ENCODE data around the gene PALM2AKAP2.
"Not testable (repeated sequence)": the region's sequence is repeated elsewhere in the genome, so short reads cannot be mapped to it uniquely, and the experiment has no call there.

PALM2AKAP2 gene

GRCh38 chr9:109805050-109805449 lies 25.1 kb downstream of the PALM2AKAP2 start:
- DNase-seq (ENCODE audit: low spot score) = no peak

DNA sequence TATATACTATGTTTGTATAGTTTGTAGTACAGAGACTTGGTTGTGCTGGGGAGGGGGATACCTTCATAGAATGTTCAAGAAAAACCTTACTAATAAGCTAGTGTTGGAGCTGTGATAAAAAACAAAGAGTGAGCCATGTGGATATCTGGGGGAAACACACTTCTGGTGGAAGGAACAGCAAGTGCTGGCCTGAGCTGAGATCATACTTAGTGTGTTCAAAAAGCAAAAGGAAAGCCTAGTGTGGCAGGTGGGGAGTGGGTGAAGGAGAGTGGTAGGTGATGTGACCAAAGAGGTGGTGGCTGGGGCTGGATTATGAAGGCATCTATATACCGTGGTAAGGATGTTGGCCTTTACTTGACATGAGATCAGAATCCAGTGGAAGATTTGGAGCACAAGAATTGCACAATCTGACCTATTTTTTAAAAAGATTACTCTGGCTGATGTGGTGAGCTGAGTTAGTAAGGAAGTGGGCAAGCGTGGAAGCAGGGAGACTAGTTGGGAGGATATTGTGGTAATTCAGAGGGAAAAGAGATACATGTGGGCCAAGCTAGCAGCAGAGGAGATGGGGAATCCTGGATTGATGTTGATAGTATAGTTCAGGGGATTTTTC lies 26.6 kb downstream of the PALM2AKAP2 start:
- no peak for DNase-seq (ENCODE audit: low spot score)

GRCh38 chr9:109811876-109812275 lies 31.9 kb downstream of the PALM2AKAP2 start:
- no peak for DNase-seq (ENCODE audit: low spot score)

DNA sequence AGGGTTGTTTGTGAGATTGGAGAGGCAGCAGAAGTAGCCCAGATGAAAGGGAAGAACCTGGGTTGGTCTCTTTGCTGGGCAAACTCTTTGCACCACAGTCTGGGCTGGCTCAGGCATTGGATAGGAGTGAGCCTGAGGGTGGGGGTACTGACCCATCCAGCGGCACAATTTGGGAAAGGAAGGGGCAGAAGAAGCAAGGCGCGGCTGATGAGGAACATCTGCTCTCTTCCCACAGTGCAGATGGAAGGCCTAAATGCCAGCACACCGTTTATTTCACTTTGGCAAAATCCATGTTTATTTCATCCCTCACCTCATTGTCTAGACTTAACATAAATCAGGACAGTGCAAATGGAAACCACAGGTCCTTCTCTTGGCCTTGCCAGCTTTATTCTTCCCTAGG lies 32.3 kb downstream of the PALM2AKAP2 start:
- DNase-seq (ENCODE audit: low spot score) = no peak

GRCh38 chr9:109812818-109813281 lies 32.9 kb downstream of the PALM2AKAP2 start:
- no peak for DNase-seq (ENCODE audit: low spot score)

- no peak for DNase-seq (ENCODE audit: low spot score)
These were observed 33.3 kb downstream of the PALM2AKAP2 start for GRCh38 chr9:109813303-109813702.

- DNase-seq (ENCODE audit: low spot score) = no peak
These were observed 33.8 kb downstream of the PALM2AKAP2 start for GRCh38 chr9:109813829-109814228.

GRCh38 chr9:109815366-109815947 lies 35.5 kb downstream of the PALM2AKAP2 start:
- no peak for DNase-seq (ENCODE audit: low spot score)

DNA sequence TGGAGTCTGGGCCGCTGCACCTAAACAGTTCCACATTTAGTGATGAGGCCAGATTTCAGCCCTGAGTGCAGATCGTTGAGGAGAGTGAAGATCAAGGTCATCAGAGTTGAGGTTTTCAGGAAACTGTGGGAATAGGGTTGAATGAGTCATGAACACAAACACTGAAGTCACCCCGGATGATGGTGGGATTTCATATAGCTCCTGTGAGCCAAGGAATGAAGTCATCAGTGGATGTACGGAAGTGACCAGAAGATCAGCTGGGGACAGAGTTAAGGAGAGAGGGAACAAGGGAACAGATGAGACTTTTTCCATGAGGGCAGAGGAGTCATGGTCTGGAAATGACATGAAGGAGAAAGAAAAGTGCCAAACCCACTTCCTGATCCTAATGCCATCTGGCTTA lies 36.5 kb downstream of the PALM2AKAP2 start:
- DNase-seq (ENCODE audit: low spot score) = no peak

- DNase-seq (ENCODE audit: low spot score) = no peak
These were observed 37.3 kb downstream of the PALM2AKAP2 start for GRCh38 chr9:109817146-109817845.

DNA sequence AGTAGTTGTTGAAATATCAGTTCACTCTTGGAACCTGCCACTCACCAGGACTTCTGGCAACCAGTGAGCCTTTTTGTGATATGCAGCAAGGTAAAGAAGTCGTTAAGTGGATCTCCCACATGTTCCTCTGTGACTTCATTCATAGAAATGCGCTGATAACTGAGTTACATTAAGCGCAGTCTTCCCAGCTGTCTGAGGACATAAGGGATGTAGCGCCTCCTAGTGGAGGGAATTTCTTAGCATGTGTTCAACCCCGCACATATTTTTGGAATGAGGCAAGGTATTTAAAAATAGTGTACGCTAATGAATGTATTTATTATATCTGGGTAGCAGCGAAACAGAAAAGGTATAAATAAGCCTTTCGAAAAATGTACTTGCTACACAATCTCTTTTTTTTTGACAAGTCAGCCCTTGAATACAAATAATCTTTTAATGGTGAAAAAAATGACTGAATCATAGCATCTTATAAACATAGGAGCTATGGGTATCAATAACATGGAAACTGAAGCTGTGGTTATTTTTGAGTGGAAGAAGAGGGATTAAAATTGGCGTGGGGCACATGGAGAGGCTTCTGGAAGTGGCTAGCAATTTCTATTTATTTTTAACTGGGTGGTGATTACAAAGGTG lies 38.0 kb downstream of the PALM2AKAP2 start:
- DNase-seq (ENCODE audit: low spot score) = no peak

- DNase-seq (ENCODE audit: low spot score) = no peak
These were observed 41.7 kb downstream of the PALM2AKAP2 start for GRCh38 chr9:109821711-109822110.

GRCh38 chr9:109825383-109825782 lies 45.4 kb downstream of the PALM2AKAP2 start:
- DNase-seq (ENCODE audit: low spot score) = not testable (repeated sequence)

DNA sequence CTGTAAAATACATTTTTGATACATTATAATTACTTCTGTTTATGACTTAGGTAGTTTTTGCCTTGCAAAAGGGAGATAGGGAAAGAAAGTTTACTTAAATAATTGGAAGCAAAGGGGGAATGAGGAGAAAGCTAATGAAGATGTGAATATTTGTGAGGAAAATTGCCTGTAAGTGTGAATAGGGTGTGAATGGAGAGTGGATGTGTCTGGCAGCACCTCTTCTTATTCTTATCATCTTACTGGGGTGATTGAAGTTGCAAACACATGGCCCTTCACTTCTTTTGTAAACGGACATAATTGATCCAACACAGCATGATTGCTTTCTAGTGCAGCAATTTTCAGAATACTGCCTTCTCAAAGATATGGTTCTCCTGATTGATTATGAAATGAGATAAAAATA lies 46.6 kb downstream of the PALM2AKAP2 start:
- no peak for DNase-seq (ENCODE audit: low spot score)

- DNase-seq (ENCODE audit: low spot score) = no peak
These were observed 48.3 kb downstream of the PALM2AKAP2 start for GRCh38 chr9:109828254-109828653.
